Measurements from ENCODE around the gene USH1C.

USH1C gene

DNA sequence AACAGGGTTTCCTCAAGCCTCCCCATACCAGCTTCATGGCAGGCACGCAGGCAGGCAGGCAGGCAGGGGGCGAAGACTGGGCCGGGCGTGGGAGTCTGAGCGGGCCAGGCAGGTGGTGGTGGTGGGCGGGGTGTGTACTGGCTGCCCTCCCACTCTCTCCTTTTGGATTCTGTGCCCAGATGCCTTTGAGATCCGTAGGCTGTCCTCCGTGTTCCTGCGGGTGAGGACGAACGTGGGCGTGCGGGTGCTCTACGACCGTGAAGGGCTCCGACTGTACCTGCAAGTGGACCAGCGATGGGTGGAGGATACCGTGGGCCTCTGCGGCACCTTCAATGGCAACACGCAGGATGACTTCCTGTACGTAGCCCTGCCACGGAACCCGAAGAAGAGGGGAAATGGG, 25.8 kb upstream of the USH1C start:
- no peak for DNase-seq (ENCODE audit: low read depth)
- H3K4me3 ChIP-seq (ENCODE audit: low read depth, low read length) = no peak overlapping the region
- TF ChIP-seq, protein P1, sequence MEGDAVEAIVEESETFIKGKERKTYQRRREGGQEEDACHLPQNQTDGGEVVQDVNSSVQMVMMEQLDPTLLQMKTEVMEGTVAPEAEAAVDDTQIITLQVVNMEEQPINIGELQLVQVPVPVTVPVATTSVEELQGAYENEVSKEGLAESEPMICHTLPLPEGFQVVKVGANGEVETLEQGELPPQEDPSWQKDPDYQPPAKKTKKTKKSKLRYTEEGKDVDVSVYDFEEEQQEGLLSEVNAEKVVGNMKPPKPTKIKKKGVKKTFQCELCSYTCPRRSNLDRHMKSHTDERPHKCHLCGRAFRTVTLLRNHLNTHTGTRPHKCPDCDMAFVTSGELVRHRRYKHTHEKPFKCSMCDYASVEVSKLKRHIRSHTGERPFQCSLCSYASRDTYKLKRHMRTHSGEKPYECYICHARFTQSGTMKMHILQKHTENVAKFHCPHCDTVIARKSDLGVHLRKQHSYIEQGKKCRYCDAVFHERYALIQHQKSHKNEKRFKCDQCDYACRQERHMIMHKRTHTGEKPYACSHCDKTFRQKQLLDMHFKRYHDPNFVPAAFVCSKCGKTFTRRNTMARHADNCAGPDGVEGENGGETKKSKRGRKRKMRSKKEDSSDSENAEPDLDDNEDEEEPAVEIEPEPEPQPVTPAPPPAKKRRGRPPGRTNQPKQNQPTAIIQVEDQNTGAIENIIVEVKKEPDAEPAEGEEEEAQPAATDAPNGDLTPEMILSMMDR (conservative IDR thresholded peaks at IDR 0.05; ENCODE audit: low read depth, low read length) = no peak

DNA sequence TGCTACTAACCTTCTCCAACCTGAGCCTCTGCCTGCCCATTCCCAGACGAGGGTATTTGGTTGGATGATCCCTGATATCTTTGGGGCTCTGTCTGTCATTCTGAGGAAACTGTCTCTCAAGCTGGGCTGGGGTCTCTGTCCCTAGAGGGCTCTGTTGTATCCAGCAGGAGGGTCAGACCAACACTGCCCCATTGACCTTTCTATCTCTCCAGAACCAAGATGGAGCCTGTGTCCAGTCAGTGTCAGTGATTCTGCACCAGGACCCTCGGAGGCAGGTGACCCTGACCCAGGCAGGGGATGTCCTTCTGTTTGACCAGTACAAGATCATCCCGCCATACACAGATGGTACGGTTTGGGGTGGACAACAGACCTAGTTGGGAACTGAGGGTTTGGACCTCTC, 24.7 kb upstream of the USH1C start:
- DNase-seq (ENCODE audit: low read depth) = no peak
- TF ChIP-seq, protein P1 (conservative IDR thresholded peaks at IDR 0.05; ENCODE audit: low read depth, low read length) = no peak
- H3K4me3 ChIP-seq (ENCODE audit: low read depth, low read length) = no peak overlapping the region

DNA sequence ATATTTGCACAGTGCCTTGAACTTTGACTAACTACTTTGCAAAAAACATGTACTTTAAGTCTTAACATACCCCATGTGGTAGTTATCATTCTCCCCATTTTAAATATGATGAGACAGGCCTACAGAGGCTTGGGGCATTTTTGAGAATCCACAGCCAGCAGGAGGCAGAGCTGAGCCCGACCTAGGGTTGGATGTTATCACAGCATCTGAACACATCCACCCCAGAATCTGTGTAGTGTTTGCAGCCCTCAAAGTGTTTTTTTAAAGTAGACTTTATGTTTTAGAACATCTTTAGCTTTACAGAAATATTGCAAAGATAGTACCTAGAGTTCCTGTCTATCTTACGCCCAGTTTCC, 20.4 kb upstream of the USH1C start:
- TF ChIP-seq, protein P1 (conservative IDR thresholded peaks at IDR 0.05; ENCODE audit: low read depth, low read length) = peak; percentile 35
- no peak for DNase-seq (ENCODE audit: low read depth)
- no peak overlapping the region for H3K4me3 ChIP-seq (ENCODE audit: low read depth, low read length)

DNA sequence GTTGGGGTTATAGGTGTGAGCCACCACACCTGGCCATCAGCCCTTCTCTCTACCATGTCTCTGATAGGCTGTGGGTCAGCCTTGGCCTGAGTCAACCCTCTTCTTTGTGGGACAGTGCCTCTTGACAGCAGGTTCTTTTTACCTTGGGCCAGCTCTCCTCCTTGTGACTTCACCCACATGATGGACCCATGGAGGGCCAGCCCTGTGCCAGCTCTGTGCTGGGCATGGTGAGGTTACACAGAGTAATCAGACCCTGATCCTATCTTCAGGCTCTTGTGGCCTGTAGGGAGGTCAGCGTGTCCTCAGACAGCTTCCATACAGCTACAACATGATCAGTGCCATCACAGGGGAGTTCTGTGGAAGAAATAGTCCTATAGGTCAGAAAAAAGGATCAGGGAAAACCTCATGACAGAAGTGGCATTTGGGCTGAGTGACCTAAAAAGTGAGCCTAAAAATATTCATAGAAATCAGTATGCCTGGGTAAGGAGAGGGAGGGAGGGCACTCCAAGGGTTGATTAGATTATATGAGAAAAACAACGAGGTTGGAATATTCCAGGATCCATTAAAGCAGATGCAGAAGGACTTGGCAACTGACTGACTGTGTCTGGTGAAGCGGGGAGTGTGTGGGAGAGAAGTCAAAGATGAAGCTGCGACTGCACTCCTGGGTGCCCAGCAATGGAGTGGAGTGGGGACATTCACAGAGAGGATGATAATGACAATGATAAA, 19.9 kb upstream of the USH1C start:
- no peak for DNase-seq (ENCODE audit: low read depth)
- H3K4me3 ChIP-seq (ENCODE audit: low read depth, low read length) = no peak overlapping the region
- TF ChIP-seq, protein P1 (conservative IDR thresholded peaks at IDR 0.05; ENCODE audit: low read depth, low read length) = no peak

DNA sequence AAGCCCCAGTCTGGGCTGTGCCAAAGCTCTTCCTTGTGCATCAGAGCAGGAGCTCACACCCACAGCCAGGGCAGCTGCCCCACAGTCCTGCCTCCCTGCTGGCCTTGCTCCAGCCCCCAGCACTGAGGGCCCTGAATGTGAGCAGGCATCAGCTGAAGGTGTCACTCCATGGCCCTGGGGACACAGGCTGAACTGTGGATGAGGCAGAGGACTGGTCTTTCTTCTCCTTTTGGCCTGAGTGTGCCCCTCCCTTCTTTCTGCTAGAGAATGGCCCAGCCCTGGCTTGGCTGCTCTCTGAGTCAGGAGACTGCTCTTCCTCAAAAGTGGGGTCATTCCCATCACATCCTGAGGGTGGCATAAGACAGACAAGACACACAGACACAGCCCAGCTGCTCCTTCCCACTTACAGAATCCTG, 19.0 kb upstream of the USH1C start:
- DNase-seq (ENCODE audit: low read depth) = no peak
- TF ChIP-seq, protein P1 (conservative IDR thresholded peaks at IDR 0.05; ENCODE audit: low read depth, low read length) = no peak

DNA sequence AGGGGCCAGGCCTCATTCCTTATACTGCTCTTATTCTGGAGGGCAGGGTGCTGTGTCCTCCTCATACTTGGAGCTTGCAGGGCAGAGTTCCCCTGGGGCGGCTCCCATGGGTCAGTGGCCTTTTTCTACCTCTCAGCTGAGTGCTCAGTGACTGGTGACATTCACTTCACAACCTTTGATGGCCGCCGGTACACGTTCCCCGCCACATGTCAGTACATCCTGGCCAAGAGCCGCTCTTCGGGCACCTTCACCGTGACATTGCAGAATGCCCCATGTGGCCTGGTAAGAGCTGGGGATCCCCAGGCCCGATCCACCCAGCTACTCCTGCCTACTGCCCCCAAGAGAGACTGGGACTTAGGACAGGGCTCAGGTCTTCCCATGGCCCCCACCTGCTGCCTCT, 17.3 kb upstream of the USH1C start:
- TF ChIP-seq, protein P1 (conservative IDR thresholded peaks at IDR 0.05; ENCODE audit: low read depth, low read length) = no peak
- no peak for DNase-seq (ENCODE audit: low read depth)
- H3K4me3 ChIP-seq (ENCODE audit: low read depth, low read length) = no peak overlapping the region

More for the DNA sequence above, 19.0 kb upstream of the USH1C start:
- no peak overlapping the region for H3K4me3 ChIP-seq (ENCODE audit: low read depth, low read length)

DNA sequence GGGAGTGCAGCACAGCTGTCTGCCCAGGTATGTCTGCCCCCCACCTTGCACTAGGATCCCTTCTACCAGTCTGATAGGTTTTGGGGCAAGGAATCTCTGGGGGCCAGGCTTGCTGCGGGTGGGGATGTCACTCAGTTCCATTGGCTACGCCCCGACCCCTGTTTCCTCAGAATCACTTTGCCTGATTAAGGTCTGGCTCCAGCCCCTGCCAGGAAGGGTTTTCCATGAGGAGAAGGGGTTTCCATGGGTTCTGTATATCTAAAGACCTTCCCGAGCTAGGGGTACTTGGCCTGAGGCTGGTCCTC, 16.8 kb upstream of the USH1C start:
- TF ChIP-seq, protein P1 (conservative IDR thresholded peaks at IDR 0.05; ENCODE audit: low read depth, low read length) = no peak
- DNase-seq (ENCODE audit: low read depth) = no peak

More for the DNA sequence above, 16.8 kb upstream of the USH1C start:
- no peak overlapping the region for H3K4me3 ChIP-seq (ENCODE audit: low read depth, low read length)
